HG03175 (cell line): ENCODE measurements around the gene ADAMTSL2.

Source experiments
- ATAC-seq: cut with Tn5 transposase; IDR thresholded peaks from one replicate; pipeline ENCODE4 v1.9.1; 2021; ENCODE audit warnings: mild to moderate bottlenecking, moderate library complexity; ENCODE audit not compliant: unreplicated experiment

ADAMTSL2 gene

DNA sequence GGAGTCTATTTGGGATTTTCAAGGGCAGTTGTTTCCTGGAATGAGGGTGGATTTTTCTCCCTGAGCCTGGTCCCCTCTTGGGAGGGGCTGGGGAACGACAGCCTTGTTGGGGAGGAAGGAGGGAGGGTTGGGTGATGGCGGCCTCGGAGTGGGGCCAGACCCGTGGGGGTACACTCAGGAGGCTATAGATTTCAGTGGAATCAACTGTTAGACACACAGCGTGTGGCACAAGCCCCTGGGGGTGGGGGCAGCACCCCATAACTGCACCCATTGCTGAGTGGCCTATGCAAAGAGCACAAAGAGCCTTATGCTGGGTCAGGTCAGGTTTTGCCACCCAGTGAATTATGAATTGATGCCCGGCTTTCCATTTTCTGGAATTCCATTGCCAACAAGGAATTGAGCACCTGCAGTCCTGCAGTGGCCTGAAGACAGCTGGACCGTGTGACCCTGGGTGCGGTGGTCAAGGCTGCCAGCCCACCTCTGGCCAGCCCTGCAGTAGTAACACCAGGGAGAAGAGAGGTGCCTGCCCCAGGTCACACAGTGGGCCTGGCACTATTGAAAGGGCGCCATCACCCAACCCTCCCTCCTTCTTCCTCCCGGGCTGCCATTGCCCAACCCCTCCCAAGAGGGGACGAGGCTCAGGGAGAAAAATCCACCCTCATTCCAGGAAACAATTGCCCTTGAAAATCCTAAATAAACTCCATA lies 18.1 kb upstream of the ADAMTSL2 start:
- ATAC-seq, result no peak

DNA sequence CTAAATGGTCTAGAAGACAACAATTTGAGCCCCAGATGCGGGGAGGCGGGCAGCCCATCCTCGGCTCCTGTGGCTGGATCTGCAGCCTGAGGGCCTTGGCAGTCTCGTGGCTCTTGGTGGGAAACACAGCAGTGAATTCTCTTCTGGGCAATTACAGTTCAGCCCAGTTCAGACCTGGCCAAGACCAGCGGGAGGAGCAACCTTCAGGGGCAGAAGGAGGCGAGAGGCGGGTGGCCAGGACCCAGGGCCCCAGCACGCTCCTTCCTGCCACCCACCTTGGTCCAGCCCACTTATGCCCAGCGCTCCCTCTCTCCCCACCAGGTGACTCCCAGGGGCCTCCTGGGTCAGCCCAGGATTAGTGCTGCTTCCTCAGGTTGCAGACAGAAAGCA lies 17.5 kb upstream of the ADAMTSL2 start:
- ATAC-seq, result no peak

DNA sequence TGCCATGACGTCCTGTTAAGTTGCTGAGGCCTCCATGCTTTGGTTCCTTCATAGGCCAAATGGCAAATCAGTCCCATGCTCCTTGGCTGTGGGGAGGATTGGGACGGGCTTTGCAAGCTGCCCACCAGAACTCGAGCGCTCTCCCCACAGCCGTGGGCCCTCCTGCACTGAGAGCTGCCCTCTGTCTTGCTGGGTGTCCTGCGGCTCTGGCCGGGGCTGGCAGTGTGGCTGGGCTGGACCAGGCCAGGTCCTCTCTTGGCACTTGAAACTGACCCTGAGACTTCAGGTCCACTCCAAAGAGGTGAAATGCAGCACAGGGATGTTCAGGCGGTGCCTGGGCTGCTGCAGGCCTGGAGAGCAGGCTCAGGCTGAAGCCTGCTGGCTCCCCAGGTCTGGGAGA lies 16.8 kb upstream of the ADAMTSL2 start:
- ATAC-seq, result no peak

DNA sequence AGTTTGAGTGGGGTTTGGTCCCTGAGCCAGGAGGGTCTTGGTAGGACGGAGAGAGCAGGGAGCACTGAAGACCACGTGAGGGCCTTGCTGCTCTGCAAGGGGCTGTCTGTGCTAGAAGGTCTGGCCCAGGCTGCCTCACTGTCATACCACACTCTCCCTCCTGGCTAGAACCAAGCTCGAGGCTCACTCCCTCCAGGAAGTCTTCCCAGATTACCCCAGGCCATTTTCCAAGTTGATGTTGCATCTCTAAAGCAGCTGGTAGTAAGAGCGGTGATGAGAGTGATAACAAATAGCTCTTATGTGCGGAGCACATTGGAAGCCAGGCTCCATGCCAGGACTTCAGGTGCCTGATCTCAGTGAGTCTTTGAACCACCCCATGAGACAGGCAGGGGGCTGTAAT lies 16.3 kb upstream of the ADAMTSL2 start:
- ATAC-seq, result no peak

DNA sequence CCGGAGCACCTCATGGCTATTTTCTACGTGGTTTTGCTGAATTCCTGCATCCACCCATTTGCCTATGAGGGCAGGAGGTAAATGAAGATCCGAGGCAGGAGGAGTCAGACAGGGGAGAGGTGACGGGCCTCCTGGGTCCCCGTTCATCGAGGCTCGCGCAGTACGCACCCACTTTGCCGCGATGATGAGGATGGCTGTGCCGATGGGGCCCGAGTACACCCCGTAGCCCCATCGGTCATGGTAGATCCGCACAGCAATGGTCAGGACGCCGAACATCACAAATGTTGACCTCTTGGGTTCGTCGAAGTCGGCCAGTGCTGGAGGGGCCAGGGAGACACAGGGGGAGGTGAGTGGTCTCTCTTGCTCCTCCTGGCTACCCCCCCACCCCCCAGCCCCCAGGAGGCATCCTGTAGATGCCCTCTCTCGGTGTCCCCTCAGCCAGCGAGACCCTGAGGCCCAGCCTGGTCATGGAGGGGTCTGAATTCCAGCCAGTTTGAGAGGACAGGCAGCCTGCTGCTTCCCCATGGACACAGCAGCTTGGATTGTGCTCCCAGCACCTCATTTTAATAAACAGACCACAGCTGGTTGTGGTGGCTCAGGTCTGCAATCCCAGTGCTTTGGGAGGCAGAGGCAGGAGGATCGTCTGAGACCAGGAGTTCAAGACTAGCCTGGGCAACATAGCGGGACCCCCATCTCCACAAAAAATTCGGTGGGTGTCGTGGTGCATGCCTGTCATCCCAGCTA lies 15.6 kb upstream of the ADAMTSL2 start:
- no peak for ATAC-seq

DNA sequence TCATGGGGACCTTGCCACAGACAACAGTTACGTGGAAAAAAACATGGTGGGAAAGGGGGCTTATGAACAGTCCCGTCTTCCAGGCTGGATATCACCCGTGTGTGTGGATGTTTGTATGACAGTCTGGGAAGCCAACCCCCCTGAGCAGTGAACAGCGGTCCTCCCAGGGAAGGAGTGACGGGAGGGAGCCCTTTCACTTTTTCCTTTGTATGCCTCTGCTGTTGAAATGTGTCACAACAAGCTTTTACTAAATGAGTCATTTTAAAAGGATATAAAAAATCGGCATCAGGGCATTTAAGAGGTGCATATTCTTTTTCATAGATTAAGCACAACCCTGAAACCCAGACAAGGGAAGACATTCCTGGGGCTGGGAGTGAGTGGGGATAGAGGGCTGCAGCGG lies 14.8 kb upstream of the ADAMTSL2 start:
- ATAC-seq, result no peak

DNA sequence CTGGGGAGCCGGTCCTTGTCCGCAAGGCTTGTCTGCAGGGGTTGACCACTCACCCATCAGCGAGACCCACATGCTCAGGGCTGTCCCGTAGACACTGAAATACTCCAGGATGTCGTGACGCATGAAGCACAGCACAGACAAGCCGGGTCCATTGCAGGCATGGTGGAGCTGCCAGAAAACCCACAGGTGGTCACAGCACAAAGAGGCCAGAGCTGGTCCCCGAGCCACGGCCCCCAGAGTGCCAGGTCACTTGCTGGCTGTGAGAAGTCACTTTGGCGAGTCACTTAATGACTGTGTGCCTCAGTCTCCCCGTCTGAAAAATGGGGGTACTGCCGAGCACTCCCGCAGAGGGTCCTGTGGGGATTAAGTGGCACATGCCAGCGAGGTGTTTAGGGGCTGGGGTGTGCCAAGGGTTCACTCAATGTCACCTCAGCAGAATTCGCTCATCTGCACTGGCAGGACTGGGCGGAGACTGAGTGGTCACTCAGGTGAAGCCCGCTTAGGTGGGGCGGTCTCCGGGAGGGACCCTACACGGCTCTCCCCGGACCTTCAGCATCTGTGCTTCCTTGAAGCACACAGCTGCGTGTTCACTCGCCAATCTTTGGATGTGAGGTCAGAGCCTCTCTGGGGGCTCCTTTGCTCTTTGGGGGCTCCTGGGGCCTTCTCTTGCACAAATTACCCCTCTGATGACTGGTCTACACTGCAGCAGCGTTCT lies 14.2 kb upstream of the ADAMTSL2 start:
- no peak for ATAC-seq

DNA sequence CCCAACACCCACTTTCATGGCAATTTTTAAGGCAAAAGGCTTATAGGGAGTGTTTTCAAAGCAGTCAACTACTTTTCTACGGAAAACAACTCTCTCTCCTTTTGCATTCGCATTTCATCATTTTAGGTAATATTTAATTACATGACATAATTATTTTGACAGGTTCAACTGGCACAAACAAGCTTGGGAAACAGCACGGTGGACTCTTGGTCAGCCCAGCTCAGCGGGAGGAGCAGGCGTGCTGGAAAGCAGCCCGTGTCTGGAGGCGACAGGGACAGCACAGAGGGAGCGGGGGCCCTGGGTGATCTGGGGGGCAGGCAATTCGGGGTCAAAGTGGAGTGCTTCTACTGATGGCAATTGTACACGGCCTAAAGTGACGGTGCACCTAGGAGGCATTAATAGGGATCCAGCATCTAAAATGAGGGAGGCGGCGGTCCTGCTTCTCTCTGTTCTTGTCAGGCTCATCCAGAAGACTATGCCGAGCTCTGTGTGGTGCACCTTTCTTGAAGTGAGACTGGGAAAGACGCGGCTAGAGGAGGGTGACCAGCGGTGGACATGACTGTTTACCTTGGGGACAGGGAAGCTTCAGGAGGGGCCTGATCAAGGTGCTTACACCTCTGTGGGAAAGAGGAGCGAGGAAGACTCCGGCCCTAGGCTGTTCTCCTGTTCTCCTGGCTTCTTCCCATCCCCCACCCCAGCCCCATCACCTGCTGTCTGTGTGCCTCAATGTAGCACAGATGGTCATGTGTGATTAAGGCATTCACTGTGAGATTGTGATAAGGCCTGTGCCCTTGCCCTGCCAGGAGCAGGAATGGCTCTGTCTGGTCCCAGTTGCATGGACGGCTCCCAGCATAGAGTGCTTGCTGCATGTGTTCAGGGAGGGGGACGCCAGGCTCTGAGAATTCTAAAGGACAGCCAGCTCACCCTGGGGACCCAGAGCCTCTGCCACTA lies 13.1 kb upstream of the ADAMTSL2 start:
- ATAC-seq, result no peak

DNA sequence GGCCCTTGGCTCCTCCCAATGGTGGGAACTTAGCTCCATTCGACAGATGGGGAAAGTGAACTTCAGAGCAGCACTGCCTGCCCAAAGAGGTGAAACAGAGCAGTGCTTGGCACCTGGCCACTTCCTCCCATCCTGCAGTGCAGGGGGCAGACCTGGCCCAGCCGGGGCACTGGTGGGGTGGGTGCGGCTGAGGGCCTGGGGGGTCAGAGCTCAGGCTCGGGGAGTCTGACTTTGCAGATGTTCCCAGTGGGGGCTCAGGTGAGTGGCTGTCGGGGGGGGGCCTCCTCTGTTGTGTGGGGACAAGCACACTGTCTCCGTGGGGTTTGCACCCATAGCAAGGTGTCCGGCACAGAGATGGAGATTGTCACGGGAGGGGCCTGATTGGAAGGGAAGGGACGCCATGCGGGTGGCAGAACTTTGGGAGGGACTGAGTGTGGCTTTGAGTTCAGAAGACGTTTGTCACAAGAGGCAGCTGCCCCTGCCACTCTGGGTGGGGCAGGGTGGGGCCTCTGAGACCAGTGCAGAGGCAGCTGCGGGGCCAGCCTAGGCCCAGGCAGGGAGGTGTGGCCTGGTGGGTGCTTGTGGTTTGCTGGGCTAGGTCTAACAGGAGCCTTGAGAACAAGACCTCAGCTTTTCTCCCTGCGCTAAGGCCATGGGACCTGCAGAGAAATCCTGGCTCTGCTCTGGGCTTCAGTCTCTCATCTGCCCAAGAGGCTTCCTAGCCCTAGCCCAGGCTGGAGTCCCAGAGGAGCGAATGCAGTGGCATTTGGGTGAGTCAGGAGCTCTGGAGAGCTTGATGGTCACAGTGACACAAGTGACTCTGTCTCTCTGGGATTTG lies 12.2 kb upstream of the ADAMTSL2 start:
- no peak for ATAC-seq

DNA sequence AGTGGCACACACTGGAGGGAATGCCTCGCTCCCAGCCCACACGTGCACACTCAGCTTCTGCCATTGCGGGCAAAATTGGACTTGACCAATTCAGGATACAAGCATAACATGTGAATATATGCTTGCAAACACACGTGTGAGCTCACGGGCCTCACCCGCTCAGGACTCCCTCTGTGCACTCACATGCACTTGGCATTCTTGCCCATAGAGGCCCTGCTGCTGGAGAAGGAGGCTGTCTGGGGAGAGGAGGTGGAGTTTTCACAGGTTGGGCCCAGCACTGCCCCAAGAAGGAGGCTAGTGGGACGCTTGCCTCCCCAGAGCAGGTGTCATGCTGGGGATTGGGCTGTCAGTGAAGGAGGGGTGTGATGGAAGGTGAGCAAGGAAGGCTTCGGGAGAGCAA lies 11.4 kb upstream of the ADAMTSL2 start:
- ATAC-seq, result no peak

DNA sequence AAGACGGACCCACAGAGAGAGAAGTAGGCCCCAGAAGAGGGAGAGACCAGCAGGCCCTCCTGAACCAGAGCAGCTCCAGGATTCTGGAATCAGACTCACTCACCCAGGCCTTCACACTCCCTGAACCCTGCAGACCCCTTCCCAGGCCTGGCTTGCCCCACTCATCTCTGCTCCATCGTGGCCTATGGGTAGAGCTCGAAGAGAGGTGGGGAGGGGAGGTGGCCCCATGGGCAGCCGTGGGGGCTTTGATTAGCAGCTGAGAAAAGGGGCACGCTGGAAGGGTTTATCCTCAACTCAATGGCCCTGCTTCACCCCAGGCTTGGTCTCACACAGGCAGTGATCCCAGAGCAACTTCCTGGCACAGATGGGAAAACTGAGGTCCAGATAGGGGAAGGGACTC lies 10.4 kb upstream of the ADAMTSL2 start:
- no peak for ATAC-seq

DNA sequence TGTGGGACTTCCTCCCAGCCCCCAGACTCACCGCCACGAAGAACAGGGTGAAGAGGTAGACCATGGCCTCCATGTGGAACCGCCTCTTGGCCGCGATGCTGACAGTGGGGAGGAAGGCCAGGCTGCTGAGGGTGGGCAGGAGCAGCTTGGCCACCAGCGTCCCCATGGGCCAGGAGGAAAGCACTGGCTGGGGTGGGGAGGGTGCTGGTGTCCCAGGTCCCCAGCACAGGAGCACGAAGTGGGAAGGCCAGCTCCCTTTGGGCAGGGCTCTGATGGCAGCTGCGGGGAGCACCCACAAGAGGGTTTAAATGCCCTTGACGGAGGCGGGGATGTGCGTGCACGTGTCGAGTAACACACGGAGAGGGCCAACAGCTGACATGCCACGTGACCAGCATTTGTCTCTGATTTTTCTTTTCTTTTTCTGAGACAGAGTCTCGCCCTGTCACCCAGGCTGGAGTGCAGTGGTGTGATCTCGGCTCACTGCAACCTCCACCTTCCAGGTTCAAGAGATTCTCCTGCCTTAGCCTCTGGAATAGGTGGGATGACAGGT lies 9.8 kb upstream of the ADAMTSL2 start, which contains the start of gene MYMK:
Gene MYMK (minus strand): TSS at position 281 of the 550 bp plus-strand sequence. CDS start 115 bp downstream, at position 166.
- ATAC-seq, result no peak

DNA sequence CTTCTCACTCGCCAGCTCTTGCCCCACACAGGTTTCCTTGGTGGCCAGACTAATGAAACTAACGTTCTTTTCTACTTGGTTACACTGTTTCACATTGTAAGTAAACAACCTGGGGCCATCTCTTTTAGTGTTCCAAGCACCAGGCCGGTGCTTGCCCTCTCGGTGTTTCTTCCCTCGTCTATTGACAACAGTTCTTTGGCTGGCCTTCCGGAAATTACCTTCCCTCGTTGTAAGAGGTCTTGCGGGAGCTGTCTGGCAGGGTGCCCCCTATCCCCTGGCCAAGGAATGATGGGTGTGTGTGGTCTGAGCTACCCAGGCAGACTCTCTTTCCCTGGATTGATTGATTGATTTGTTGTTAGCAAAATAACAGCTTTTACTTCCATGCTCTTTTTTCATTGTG lies 8.8 kb upstream of the ADAMTSL2 start:
- no peak for ATAC-seq

DNA sequence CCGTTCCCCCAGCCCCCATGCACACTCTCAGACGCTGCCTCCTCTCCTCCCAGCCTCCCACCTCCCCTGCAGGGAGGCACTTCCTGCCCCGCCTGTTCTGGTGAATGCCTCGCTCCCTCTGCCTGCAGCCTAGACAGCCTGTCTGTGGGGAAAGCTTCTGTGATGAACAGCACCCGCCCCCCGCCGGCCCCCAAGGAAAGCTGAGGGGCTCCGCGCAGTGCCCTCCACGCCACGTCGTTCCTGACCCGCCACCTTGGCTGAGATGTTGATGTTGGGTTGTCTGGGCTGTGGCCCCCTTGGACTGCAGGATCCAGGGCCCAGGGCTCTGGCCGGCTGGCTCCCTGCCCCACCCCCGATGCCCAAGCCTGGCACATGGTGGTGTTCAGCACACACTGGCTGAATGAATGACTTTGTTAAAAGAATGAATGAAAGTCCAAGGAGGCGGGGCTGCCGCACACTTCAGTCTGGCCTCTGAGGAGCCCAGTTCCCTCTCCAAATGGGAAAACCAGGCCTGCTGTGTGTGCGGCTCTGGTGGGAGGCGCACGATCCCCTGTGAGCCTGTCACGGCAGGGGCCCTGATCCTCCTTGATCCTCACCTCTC lies 7.7 kb upstream of the ADAMTSL2 start:
- no peak for ATAC-seq

DNA sequence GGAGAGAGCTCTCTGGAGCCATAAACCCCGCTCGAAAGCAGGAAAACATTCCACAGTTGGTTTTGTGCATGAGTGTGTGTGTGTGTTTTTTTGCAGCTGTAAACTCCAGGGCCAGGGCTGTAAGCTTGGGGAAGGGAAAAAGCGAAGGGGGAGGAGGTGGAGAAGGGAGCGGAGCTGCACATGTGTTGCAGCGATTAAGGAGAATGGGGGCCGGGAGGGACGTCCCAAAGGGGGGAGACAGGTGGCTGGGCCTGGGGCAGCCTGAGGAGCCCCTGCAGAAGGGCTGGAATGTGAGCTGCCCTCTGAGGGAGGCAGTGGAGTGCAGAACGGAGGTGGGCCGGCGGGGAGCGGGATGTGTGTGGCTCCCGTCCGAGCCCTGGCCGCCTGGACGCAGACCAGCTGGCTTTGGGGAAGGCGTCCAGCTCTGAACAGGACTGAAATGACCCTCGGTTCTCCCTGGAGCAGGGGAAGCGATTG lies 7.0 kb upstream of the ADAMTSL2 start:
- no peak for ATAC-seq

DNA sequence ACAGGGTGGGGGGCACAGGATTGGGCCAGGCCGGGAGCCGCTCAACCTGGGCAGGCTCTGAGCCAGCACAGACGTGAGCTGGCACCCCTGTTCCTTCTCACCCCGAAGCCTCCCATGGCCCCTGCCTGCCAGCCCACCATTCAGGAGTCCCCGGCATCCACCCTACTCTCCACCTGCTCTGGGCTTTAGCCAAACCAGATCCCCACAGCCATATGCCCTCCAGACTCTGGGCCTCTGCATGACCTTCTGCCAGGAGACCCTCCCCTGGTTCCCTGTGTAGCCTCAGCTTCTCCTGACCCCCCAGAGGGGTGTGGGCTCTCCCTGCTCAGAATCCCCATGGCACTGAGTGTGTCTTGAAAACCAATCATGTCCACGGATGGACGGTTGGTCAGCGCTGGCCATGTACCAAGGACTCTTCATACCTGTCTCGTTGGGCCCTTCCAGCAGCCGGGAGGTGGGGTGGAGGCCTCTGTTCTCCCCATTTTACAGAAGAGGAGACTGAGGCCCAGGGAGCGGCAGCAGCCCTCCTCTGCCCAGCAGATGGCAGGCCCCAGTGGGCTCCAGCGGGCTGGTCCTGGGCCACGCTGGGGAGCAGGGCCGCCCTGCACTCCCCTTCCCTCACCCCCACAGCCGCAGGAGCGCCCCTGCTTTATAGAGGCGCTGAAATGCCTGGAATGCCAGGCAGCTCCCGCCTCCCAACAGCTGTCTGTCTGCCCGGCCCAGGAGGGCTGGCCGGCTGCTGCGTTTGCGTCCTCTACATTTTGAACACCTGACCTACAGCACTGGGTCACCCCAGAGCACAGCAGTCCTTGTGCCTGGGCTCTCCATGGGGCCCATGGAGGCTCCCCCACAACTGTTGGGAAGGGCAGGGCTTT lies 6.3 kb upstream of the ADAMTSL2 start:
- ATAC-seq, result no peak

DNA sequence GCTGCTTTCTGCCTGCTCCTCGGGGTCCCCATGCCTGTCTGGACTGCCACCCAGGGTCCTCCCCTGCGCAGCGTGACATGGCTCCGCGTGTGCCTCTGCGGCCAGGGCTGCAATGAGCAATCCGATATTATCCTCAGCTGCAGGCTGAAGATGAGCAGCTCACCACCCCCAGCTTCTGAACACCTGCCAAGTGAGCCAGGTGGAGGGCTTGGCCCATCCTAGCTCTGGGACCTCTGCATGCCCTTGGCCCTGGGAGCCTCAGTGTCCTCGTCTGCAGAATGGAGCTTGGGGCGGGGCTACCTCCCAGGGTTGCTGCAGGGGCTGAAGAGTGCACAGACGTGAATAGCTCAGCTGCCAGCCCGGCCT lies 5.6 kb upstream of the ADAMTSL2 start:
- no peak for ATAC-seq

DNA sequence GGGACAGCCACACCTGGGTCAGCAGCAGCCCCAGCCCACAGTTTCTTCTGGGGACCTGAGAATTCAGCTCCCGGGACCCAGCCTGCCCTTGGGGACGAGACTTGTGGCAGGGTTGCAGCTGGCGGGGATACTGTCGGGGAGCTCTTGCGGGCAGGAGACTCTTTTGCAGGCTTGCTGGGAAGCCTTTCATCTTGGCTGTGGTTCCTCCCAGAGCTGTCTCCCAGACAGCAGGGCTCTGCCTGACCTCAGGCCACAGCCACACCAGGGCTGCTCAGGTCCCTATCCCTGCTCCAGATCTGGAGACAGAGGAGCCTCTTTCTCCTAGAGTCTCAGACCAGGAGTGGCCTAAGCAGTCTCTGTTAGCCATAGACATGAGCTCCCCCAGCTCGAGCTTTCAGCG lies 5.0 kb upstream of the ADAMTSL2 start:
- no peak for ATAC-seq
